Nephron progenitor cell (in vitro differentiated cells): ENCODE results near the gene MLEC.

Source experiments
- DNase-seq: peaks from one replicate; pipeline ENCODE4 v3.0.0; 2021
- H3K27ac Mint-ChIP-seq: 2 replicates; pipeline ENCODE4 v1.8.0; 2021; ENCODE audit warnings: mild to moderate bottlenecking, moderate library complexity, mixed read lengths
- H3K27me3 Mint-ChIP-seq: 2 replicates; pipeline ENCODE4 v1.8.0; 2021; ENCODE audit warnings: mild to moderate bottlenecking, low read depth, mixed read lengths; ENCODE audit not compliant: poor library complexity
- H3K36me3 Mint-ChIP-seq: 2 replicates; pipeline ENCODE4 v1.8.0; 2021; ENCODE audit warnings: low read depth, mixed read lengths
- H3K4me1 Mint-ChIP-seq: 2 replicates; pipeline ENCODE4 v1.8.0; 2021; ENCODE audit warnings: mixed read lengths
- H3K4me3 Mint-ChIP-seq: 2 replicates; pipeline ENCODE4 v1.8.0; 2021; ENCODE audit warnings: mild to moderate bottlenecking, moderate library complexity, mixed read lengths
- H3K9me3 Mint-ChIP-seq: 2 replicates; pipeline ENCODE4 v1.8.0; 2021; ENCODE audit warnings: mild to moderate bottlenecking, moderate library complexity, mixed read lengths
- CTCF ChIP-seq: fragments of 200-600 bp; sonication (generic); IDR thresholded peaks from 2 replicates; pipeline ENCODE4 v1.5.0; 2021; ENCODE audit warnings: antibody characterized with exemption

Gene MLEC

GRCh38 chr12:120674097-120674636 lies 12.8 kb upstream of the MLEC start:
- Mint-ChIP-seq H3K27me3 (peaks cover 5% of the 10 kb centered on the region), H3K4me3 (no peak overlapping the region), H3K36me3 (no peaks in the 10 kb centered on the region), H3K9me3 (no peaks in the 10 kb centered on the region), H3K27ac (no peak overlapping the region), H3K4me1 (peaks cover 9% of the 10 kb centered on the region)
- no peak for DNase-seq
- TF ChIP-seq CTCF = no peak

GRCh38 chr12:120677765-120678473 lies 9.0 kb upstream of the MLEC start:
- no peak for TF ChIP-seq CTCF
- H3K36me3 Mint-ChIP-seq = no peaks in the 10 kb centered on the region
- no peak overlapping the region for H3K4me3 Mint-ChIP-seq
- peaks cover 5% of the 10 kb centered on the region for H3K27me3 Mint-ChIP-seq
- DNase-seq = no peak
- H3K4me1 Mint-ChIP-seq = no peaks in the 10 kb centered on the region
- H3K9me3 Mint-ChIP-seq = no peaks in the 10 kb centered on the region
- no peak overlapping the region for H3K27ac Mint-ChIP-seq

GRCh38 chr12:120678572-120678971 lies 8.4 kb upstream of the MLEC start:
- peaks cover 5% of the 10 kb centered on the region for H3K27me3 Mint-ChIP-seq
- H3K4me1 Mint-ChIP-seq = no peaks in the 10 kb centered on the region
- no peak overlapping the region for H3K27ac Mint-ChIP-seq
- no peak overlapping the region for H3K4me3 Mint-ChIP-seq
- TF ChIP-seq CTCF = no peak
- H3K36me3 Mint-ChIP-seq = no peaks in the 10 kb centered on the region
- no peak for DNase-seq
- H3K9me3 Mint-ChIP-seq = no peaks in the 10 kb centered on the region

- TF ChIP-seq CTCF = no peak
- Mint-ChIP-seq H3K27ac (no peak overlapping the region), H3K27me3 (peaks cover 4% of the 10 kb centered on the region), H3K4me1 (no peaks in the 10 kb centered on the region), H3K9me3 (no peaks in the 10 kb centered on the region), H3K4me3 (no peak overlapping the region), H3K36me3 (no peaks in the 10 kb centered on the region)
- no peak for DNase-seq
Measured at GRCh38 chr12:120680165-120680738, 6.7 kb upstream of the MLEC start.

DNA sequence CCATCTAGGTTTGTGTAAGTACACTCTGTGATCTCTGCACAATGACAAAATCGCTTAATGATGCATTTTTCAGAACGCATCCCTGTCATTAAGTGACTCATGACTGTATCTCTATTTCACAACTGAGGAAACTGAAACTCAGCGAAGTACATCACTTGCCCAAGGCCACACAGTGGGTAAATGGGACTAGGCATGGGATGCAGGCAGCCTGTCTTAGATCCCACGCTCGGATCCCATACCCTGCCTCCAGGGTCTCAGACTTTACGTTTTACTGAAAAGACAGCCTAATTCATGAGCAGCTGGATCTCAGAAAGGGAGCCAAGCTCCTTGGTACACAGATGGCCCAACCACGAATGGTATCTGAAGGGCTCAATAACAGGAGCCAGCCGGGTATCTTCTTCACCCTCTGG lies 2.4 kb upstream of the MLEC start:
- no peaks in the 10 kb centered on the region for H3K9me3 Mint-ChIP-seq
- H3K4me1 Mint-ChIP-seq = peaks cover 20% of the 10 kb centered on the region
- TF ChIP-seq CTCF = no peak
- no peaks in the 10 kb centered on the region for H3K36me3 Mint-ChIP-seq
- no peak overlapping the region for H3K27ac Mint-ChIP-seq
- H3K27me3 Mint-ChIP-seq = no peaks in the 10 kb centered on the region
- DNase-seq = no peak
- peak overlapping the region; percentile 18 for H3K4me3 Mint-ChIP-seq

GRCh38 chr12:120685522-120685921 lies 1.4 kb upstream of the MLEC start:
- DNase-seq = no peak
- H3K27me3 Mint-ChIP-seq = no peaks in the 10 kb centered on the region
- H3K4me1 Mint-ChIP-seq = peaks cover 30% of the 10 kb centered on the region
- H3K27ac Mint-ChIP-seq = no peak overlapping the region
- no peaks in the 10 kb centered on the region for H3K9me3 Mint-ChIP-seq
- peak overlapping the region; percentile 91 for H3K4me3 Mint-ChIP-seq
- no peak for TF ChIP-seq CTCF
- no peaks in the 10 kb centered on the region for H3K36me3 Mint-ChIP-seq
